DMS79 treated with DMSO at 0.1 percent for 48 hours (cell line): ENCODE measurements around the gene USF3.

Experiments
- DNase-seq: peaks from one replicate; lab custom pipeline; 2025; lab: John Stamatoyannopoulos, UW

USF3 gene

GRCh38 chr3:113614402-113614801 lies 82.0 kb downstream of the USF3 start:
- no peak for DNase-seq

- no peak for DNase-seq
These were observed 89.2 kb downstream of the USF3 start for GRCh38 chr3:113607219-113607596.

DNA sequence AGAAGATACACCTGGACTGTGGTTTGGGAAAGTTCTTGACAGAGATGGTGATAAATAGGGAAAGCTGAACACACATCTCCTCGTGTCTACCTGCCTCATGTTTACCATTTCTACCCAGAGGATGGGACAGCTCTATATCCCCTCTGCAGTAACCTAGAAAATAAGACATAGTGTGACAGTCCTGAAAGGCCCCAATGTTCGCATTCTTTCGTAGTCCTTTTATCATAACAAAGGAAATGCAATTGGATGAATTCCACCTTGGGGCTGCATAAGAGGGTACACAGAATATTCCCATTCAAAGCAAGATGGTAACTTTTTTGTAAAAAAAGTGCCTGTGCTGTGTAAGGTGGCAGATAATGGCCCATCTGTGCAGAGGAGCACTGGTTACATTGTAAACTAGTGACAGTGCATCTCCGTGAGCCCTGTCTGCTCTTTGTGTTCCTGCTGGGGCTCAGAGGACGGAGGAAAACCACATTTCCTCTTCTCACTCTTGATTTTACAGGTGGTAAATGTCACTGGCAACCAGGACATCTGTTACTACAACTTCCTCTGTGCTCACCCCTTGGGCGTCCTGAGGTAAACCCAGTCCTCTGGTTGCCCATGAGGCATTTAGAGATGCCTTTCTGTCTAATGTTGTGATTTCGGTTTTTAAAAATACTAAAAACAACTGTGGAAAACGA lies 89.8 kb downstream of the USF3 start:
- no peak for DNase-seq

DNA sequence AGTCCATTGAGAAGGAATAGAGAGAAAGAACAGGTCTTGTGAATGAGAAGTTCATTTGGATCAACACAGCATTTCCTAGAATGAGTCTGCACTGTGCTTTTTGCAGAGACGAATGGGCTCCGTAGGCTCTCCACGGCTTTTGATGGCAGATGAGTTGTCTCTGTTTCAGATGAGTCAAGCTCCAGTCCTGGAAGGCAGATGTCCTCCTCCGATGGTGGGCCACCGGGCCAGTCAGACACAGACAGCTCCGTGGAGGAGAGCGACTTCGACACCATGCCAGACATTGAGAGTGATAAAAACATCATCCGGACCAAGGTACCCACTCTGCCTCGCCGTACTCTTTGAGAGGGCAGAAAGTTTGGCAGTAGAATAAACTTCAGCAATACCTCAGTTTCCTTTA lies 93.6 kb downstream of the USF3 start:
- DNase-seq = no peak

- DNase-seq = no peak
These were observed 94.2 kb downstream of the USF3 start for GRCh38 chr3:113602256-113602655.

- no peak for DNase-seq
These were observed 95.2 kb downstream of the USF3 start for GRCh38 chr3:113601240-113601639.

- DNase-seq = no peak
These were observed 95.8 kb downstream of the USF3 start for GRCh38 chr3:113600418-113601182.
